DND-41 (cell line): Measurements from ENCODE around the gene XYLT1.

Experiments used
- ATAC-seq: fragments of 200-7000 bp; cut with Tn5 transposase; 3 replicates; pipeline ENCODE4 v1.9.1; 2021; ENCODE audit warnings: low read depth; ENCODE audit not compliant: insufficient read depth
- DNase-seq: peaks from one replicate; pipeline ENCODE4 v3.0.0-alpha.2; 2020
- H2AFZ ChIP-seq: 2 replicates; pipeline ENCODE4 v1.6.0; 2012; ENCODE audit warnings: low read depth, low read length
- H3K27ac ChIP-seq: 2 replicates; pipeline ENCODE4 v1.5.1; 2012; ENCODE audit warnings: low read length, inconsistent platforms
- H3K27me3 ChIP-seq: fragments of 200-600 bp; sonication (generic); 2 replicates; pipeline ENCODE4 v1.6.0; 2012; ENCODE audit warnings: low read length, mild to moderate bottlenecking, inconsistent platforms; ENCODE audit not compliant: insufficient read depth, poor library complexity
- H3K36me3 ChIP-seq: 2 replicates; pipeline ENCODE4 v1.5.1; 2012; ENCODE audit warnings: low read length, inconsistent platforms; ENCODE audit not compliant: insufficient read depth
- H3K4me1 ChIP-seq: 2 replicates; pipeline ENCODE4 v1.5.1; 2012; ENCODE audit warnings: mild to moderate bottlenecking, low read length; ENCODE audit not compliant: insufficient read depth
- H3K4me2 ChIP-seq: 2 replicates; pipeline ENCODE4 v1.6.0; 2012; ENCODE audit warnings: mild to moderate bottlenecking, moderate library complexity, low read length, inconsistent platforms; ENCODE audit not compliant: insufficient read depth
- H3K4me3 ChIP-seq, 2 experiments: fragments of 200-600 bp in 1 of 2; shearing (Covaris generic) in 1 of 2; 2 replicates each; pipeline ENCODE4 v1.5.1; 2012 to 2016; ENCODE audit warnings: inconsistent platforms in 2 of 2, low read length in 2 of 2, mild to moderate bottlenecking in 2 of 2, low read depth in 1 of 2, moderate library complexity in 1 of 2
- H3K79me2 ChIP-seq: 2 replicates; pipeline ENCODE4 v1.6.0; 2012; ENCODE audit warnings: low read length, inconsistent platforms; ENCODE audit not compliant: insufficient read depth
- H3K9ac ChIP-seq: 2 replicates; pipeline ENCODE4 v1.6.0; 2012; ENCODE audit warnings: low read depth, mild to moderate bottlenecking, inconsistent platforms, low read length, moderate library complexity
- H3K9me3 ChIP-seq: 2 replicates; pipeline ENCODE4 v1.5.1; 2012; ENCODE audit warnings: low read length, moderate library complexity, mild to moderate bottlenecking, inconsistent platforms; ENCODE audit not compliant: insufficient read depth, severe bottlenecking
- H4K20me1 ChIP-seq: 2 replicates; pipeline ENCODE4 v1.6.0; 2012; ENCODE audit warnings: low read length; ENCODE audit not compliant: insufficient read depth
- EZH2 ChIP-seq: IDR thresholded peaks from 3 replicates; pipeline ENCODE4 v1.6.1; 2012; ENCODE audit warnings: borderline replicate concordance, low read depth, mild to moderate bottlenecking, moderate library complexity, low read length, inconsistent platforms; ENCODE audit not compliant: severe bottlenecking
- TF ChIP-seq, protein P1 (sequence below): IDR thresholded peaks from 2 replicates; pipeline ENCODE4 v1.5.1; 2012; ENCODE audit warnings: borderline replicate concordance, low read length, moderate library complexity, mild to moderate bottlenecking; ENCODE audit not compliant: poor library complexity, severe bottlenecking; ENCODE audit errors: extremely low read depth

Gene XYLT1

DNA sequence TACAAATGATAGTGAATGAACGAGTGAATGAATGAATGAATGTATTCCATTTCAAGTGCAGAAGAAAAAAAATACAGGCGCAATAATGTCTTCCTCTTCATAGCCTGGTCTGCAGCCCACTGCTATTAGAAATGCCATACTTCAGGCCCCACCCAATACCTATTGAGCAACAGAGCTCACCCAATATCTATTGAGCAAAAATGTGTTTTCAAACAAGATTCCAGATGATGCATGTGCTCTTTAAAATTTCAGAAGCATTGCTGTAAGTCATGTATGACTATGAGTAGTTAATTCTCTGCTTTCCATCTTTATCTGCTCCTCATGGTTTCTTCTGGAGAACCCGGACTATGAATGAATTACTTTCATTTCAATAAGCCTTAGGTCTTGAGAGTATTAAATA lies 308.2 kb downstream of the XYLT1 start:
- Histone ChIP-seq H3K9ac (no peak overlapping the region), H3K27ac (no peak overlapping the region), H3K4me3 (no peak overlapping the region), H3K4me2 (no peak overlapping the region), H3K79me2 (no peaks in the 10 kb centered on the region), H2AFZ (no peak overlapping the region), H4K20me1 (no peaks in the 10 kb centered on the region; the same call in 1 of the 2 replicates), H3K4me1 (no peaks in the 10 kb centered on the region), H3K36me3 (no peaks in the 10 kb centered on the region), H3K27me3 (no peaks in the 10 kb centered on the region), H3K9me3 (no peaks in the 10 kb centered on the region)
- DNase-seq (no peak), ATAC-seq (no peak)
- TF ChIP-seq, protein P1, sequence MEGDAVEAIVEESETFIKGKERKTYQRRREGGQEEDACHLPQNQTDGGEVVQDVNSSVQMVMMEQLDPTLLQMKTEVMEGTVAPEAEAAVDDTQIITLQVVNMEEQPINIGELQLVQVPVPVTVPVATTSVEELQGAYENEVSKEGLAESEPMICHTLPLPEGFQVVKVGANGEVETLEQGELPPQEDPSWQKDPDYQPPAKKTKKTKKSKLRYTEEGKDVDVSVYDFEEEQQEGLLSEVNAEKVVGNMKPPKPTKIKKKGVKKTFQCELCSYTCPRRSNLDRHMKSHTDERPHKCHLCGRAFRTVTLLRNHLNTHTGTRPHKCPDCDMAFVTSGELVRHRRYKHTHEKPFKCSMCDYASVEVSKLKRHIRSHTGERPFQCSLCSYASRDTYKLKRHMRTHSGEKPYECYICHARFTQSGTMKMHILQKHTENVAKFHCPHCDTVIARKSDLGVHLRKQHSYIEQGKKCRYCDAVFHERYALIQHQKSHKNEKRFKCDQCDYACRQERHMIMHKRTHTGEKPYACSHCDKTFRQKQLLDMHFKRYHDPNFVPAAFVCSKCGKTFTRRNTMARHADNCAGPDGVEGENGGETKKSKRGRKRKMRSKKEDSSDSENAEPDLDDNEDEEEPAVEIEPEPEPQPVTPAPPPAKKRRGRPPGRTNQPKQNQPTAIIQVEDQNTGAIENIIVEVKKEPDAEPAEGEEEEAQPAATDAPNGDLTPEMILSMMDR = no peak
- no peak for TF ChIP-seq EZH2

DNA sequence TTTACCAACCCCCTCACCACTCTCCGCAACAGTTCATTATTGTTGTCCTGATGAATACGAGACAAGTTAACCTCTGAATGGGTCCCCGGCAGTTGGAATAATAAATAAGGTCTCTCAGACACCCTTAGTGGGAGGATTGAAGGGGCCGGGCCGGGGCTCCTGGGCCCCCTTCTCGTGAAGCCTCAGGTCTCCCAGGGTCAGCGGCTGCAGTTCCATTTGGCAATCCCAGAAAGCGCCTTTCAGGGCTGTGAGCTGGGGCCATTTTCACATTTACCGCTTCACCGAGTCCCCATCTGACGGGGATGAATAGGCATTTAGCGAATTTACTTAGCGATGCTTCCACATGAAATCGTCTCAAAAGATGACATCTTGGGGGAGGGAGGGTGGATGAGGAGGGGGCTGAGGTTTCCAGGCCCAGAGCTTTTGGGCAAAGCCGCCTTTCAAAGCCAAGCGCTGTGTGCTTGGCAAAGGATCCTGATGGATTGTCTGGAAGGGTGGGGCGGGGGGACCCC lies 309.8 kb downstream of the XYLT1 start:
- no peaks in the 10 kb centered on the region for H3K27me3 ChIP-seq
- DNase-seq = no peak
- H3K79me2 ChIP-seq = no peaks in the 10 kb centered on the region
- no peaks in the 10 kb centered on the region; the same call in 1 of the 2 replicates for H4K20me1 ChIP-seq
- no peak overlapping the region for H3K27ac ChIP-seq
- H3K4me3 ChIP-seq = no peak overlapping the region
- H3K9me3 ChIP-seq = no peaks in the 10 kb centered on the region
- TF ChIP-seq EZH2 = no peak
- TF ChIP-seq, protein P1 = no peak
- no peaks in the 10 kb centered on the region for H3K4me1 ChIP-seq
- H2AFZ ChIP-seq = no peak overlapping the region
- H3K9ac ChIP-seq = no peak overlapping the region
- no peak overlapping the region for H3K4me2 ChIP-seq
- no peaks in the 10 kb centered on the region for H3K36me3 ChIP-seq
- no peak for ATAC-seq

DNA sequence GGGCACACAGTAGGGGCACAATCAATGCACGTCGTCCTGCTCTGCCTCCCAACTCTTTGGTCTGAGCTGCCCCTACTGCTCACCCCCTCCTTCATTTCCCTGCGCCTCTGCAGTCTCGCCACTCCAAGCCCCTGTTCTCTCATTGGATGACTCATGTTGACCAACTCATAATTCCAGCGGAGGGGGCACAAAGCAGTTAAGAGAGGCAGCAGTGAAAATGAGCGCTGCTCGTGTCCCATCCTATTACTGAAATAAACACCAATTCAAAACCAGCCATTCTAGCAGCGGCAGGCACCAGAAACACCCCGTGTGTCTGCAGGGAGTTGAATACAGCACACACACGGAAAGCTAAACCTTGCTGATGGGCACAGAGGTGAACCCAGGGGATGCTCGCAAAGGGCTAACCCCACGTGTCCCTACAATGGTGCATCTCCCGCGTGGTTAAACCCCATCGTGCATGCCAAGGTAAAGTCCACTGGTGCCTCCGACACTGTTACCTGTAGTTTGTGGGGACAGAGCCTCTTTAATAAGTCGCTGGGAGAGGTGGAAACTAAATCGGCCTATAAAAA lies 310.4 kb downstream of the XYLT1 start:
- H3K27ac ChIP-seq = no peak overlapping the region
- H3K36me3 ChIP-seq = no peaks in the 10 kb centered on the region
- H3K27me3 ChIP-seq = no peaks in the 10 kb centered on the region
- H3K4me2 ChIP-seq = no peak overlapping the region
- no peak for ATAC-seq
- no peak overlapping the region for H3K4me3 ChIP-seq
- H4K20me1 ChIP-seq = no peaks in the 10 kb centered on the region; the same call in 1 of the 2 replicates
- no peak overlapping the region for H2AFZ ChIP-seq
- DNase-seq = no peak
- TF ChIP-seq, protein P1 = no peak
- no peak for TF ChIP-seq EZH2
- no peak overlapping the region for H3K9ac ChIP-seq
- no peaks in the 10 kb centered on the region for H3K9me3 ChIP-seq
- no peaks in the 10 kb centered on the region for H3K4me1 ChIP-seq
- no peaks in the 10 kb centered on the region for H3K79me2 ChIP-seq
